Gastrocnemius medialis (tissue), 4 donors: ENCODE results near the gene ASTN2.

Source experiments
- POLR2A ChIP-seq, 2 donors: fragments of 450-650 bp; IDR thresholded peaks; one replicate each; pipeline ENCODE4 v1.6.1; 2017; ENCODE audit warnings: antibody characterized with exemption in 2 of 2, mild to moderate bottlenecking in 2 of 2, moderate library complexity in 2 of 2
- TF ChIP-seq, protein P1 (sequence below), 5 experiments: fragments of 450-650 bp in 3 of 5; fragments of 200-600 bp in 2 of 5; sonication (generic) in 2 of 5; IDR thresholded peaks in 4 of 5; conservative IDR thresholded peaks in 1 of 5; 1 replicate in 4 of 5; 2 replicates in 1 of 5; pipeline ENCODE4 v1.5.1; 2016 to 2019; ENCODE audit warnings: antibody characterized with exemption in 5 of 5, mild to moderate bottlenecking in 3 of 5, moderate library complexity in 3 of 5

DNA sequence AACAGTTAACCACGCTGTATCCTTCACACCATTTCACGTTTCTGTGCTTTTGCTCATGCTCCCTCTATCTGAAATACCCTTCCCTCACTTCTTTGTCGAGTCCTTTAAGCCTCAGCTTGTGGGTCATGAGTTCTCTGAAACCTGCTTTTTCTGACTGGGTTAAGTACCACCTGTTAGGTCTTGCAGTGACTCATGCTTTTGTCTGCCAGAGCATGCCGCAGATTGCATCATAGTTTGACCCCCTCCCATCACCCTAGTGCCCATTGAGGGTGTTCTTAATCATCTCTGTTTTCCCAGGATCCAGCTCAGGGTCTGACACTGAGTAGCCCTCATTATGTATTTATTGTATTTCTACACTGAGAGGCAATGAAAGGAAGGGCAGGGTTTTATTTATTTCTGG is 190.2 kb downstream of the ASTN2 start:
- TF ChIP-seq, protein P1, sequence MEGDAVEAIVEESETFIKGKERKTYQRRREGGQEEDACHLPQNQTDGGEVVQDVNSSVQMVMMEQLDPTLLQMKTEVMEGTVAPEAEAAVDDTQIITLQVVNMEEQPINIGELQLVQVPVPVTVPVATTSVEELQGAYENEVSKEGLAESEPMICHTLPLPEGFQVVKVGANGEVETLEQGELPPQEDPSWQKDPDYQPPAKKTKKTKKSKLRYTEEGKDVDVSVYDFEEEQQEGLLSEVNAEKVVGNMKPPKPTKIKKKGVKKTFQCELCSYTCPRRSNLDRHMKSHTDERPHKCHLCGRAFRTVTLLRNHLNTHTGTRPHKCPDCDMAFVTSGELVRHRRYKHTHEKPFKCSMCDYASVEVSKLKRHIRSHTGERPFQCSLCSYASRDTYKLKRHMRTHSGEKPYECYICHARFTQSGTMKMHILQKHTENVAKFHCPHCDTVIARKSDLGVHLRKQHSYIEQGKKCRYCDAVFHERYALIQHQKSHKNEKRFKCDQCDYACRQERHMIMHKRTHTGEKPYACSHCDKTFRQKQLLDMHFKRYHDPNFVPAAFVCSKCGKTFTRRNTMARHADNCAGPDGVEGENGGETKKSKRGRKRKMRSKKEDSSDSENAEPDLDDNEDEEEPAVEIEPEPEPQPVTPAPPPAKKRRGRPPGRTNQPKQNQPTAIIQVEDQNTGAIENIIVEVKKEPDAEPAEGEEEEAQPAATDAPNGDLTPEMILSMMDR (IDR thresholded peaks at IDR 0.05 in 4 of 5, conservative IDR thresholded peaks at IDR 0.05 in 1 of 5): no peak
- TF ChIP-seq POLR2A (IDR thresholded peaks at IDR 0.05): no peak
